Measurements from ENCODE around the gene IKBKG.
"Not testable (repeated sequence)": the region's sequence is repeated elsewhere in the genome, so short reads cannot be mapped to it uniquely, and the experiment has no call there.

The IKBKG gene, protein sequence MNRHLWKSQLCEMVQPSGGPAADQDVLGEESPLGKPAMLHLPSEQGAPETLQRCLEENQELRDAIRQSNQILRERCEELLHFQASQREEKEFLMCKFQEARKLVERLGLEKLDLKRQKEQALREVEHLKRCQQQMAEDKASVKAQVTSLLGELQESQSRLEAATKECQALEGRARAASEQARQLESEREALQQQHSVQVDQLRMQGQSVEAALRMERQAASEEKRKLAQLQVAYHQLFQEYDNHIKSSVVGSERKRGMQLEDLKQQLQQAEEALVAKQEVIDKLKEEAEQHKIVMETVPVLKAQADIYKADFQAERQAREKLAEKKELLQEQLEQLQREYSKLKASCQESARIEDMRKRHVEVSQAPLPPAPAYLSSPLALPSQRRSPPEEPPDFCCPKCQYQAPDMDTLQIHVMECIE

GRCh38 chrX:154547245-154548027 is at the start of gene IKBKG:
Gene IKBKG, plus strand, starts transcription at chrX:154547620. Its CDS starts 4,383 bp downstream, at chrX:154552003.
- Histone ChIP-seq H3K4me1 (ENCODE audit: insufficient read depth, insufficient read length) (no peaks in the 10 kb centered on the region), H3K27me3 (ENCODE audit: insufficient read depth, insufficient read length) (no peaks in the 10 kb centered on the region), H3K9ac (ENCODE audit: insufficient read length, low read depth) (peak within 1 kb of the TSS; percentile 83), H3K4me3 (ENCODE audit: insufficient read length, low read depth) (peak within 1 kb of the TSS; percentile 59), H3K9me3 (ENCODE audit: insufficient read depth, low read length) (no peaks in the 10 kb centered on the region), H3K36me3 (ENCODE audit: insufficient read depth, insufficient read length, low read length) (peaks cover 17% of the 10 kb centered on the region)
- DNase-seq (ENCODE audit: low read depth, low spot score) = peak; percentile 54
- TF ChIP-seq ZNF274 (IDR thresholded peaks at IDR 0.05; ENCODE audit: low read depth, low read length) (no peak), YY1 (IDR thresholded peaks at IDR 0.05; ENCODE audit: insufficient read depth, insufficient read length) (no peak)

- H3K27me3 ChIP-seq (ENCODE audit: insufficient read depth, insufficient read length); H3K9ac ChIP-seq (ENCODE audit: insufficient read length, low read depth); H3K4me1 ChIP-seq (ENCODE audit: insufficient read depth, insufficient read length); H3K9me3 ChIP-seq (ENCODE audit: insufficient read depth, low read length); H3K36me3 ChIP-seq (ENCODE audit: insufficient read depth, insufficient read length, low read length); DNase-seq (ENCODE audit: low read depth, low spot score); H3K4me3 ChIP-seq (ENCODE audit: insufficient read length, low read depth): not testable (repeated sequence)
These were observed 46.0 kb upstream of the IKBKG start for GRCh38 chrX:154501423-154501822.

DNA sequence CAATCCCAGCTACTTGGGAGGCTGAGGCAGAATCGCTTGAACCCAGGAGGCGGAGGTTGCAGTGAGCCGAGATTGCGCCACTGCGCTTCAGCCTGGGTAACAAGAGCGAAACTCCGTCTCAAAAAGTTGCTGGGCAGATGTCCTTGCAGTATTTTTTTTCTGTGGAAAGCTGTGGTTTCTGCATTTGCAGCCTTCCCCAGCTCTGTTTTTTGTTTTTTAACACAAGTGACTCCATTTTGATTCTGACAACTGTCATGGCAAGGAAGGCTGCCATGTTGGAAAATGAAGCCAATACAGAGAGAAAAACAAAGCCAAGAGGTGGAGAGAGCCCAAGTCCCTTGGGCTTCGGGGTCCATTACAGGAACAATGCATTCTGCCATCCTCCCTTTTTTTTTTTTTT is 45.3 kb upstream of the IKBKG start:
- H3K9me3 ChIP-seq (ENCODE audit: insufficient read depth, low read length) = no peaks in the 10 kb centered on the region
- no peaks in the 10 kb centered on the region for H3K27me3 ChIP-seq (ENCODE audit: insufficient read depth, insufficient read length)
- H3K9ac ChIP-seq (ENCODE audit: insufficient read length, low read depth) = no peak overlapping the region
- H3K4me1 ChIP-seq (ENCODE audit: insufficient read depth, insufficient read length) = peaks cover 3% of the 10 kb centered on the region
- H3K36me3 ChIP-seq (ENCODE audit: insufficient read depth, insufficient read length, low read length) = peaks cover 2% of the 10 kb centered on the region
- H3K4me3 ChIP-seq (ENCODE audit: insufficient read length, low read depth) = no peak overlapping the region
- no peak for DNase-seq (ENCODE audit: low read depth, low spot score)
- no peak for TF ChIP-seq ZNF274 (IDR thresholded peaks at IDR 0.05; ENCODE audit: low read depth, low read length)
- no peak for TF ChIP-seq SUZ12 (IDR thresholded peaks at IDR 0.05; ENCODE audit: extremely low read depth, insufficient read depth, insufficient read length)
- TF ChIP-seq YY1 (IDR thresholded peaks at IDR 0.05; ENCODE audit: insufficient read depth, insufficient read length) = no peak

- H3K9ac ChIP-seq (ENCODE audit: insufficient read length, low read depth) = no peak overlapping the region
- no peak for DNase-seq (ENCODE audit: low read depth, low spot score)
- H3K9me3 ChIP-seq (ENCODE audit: insufficient read depth, low read length) = no peaks in the 10 kb centered on the region
- no peaks in the 10 kb centered on the region for H3K27me3 ChIP-seq (ENCODE audit: insufficient read depth, insufficient read length)
- H3K4me3 ChIP-seq (ENCODE audit: insufficient read length, low read depth) = no peak overlapping the region
- peaks cover 3% of the 10 kb centered on the region for H3K4me1 ChIP-seq (ENCODE audit: insufficient read depth, insufficient read length)
- TF ChIP-seq ZNF274 (IDR thresholded peaks at IDR 0.05; ENCODE audit: low read depth, low read length) (no peak), SUZ12 (IDR thresholded peaks at IDR 0.05; ENCODE audit: extremely low read depth, insufficient read depth, insufficient read length) (no peak), YY1 (IDR thresholded peaks at IDR 0.05; ENCODE audit: insufficient read depth, insufficient read length) (no peak)
- H3K36me3 ChIP-seq (ENCODE audit: insufficient read depth, insufficient read length, low read length) = peaks cover 6% of the 10 kb centered on the region
These were observed 44.4 kb upstream of the IKBKG start for GRCh38 chrX:154502989-154503388.

DNA sequence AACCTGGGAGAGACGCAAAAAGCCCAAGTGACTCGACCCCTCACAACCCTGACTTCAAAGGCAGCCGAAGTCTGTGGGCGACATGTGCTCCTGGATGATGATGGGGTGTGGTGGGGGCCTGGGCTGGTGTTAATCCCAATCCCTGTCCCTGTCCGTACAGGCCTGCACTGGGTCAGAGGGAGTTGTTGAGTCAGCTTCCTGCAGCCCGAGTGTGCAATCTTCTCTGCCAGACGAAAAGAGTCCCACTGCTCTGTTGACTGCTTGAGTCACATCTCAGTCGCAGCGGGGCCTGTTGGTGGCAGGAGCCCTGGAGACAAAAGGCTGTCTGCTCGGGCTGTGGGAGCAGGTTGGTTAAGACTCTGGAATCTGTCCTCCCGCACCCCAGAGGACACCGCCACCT is 41.7 kb upstream of the IKBKG start:
- no peaks in the 10 kb centered on the region for H3K27me3 ChIP-seq (ENCODE audit: insufficient read depth, insufficient read length)
- H3K36me3 ChIP-seq (ENCODE audit: insufficient read depth, insufficient read length, low read length) = peaks cover 10% of the 10 kb centered on the region
- H3K9me3 ChIP-seq (ENCODE audit: insufficient read depth, low read length) = no peaks in the 10 kb centered on the region
- H3K4me3 ChIP-seq (ENCODE audit: insufficient read length, low read depth) = no peak overlapping the region
- TF ChIP-seq ZNF274 (IDR thresholded peaks at IDR 0.05; ENCODE audit: low read depth, low read length) (no peak), SUZ12 (IDR thresholded peaks at IDR 0.05; ENCODE audit: extremely low read depth, insufficient read depth, insufficient read length) (no peak), YY1 (IDR thresholded peaks at IDR 0.05; ENCODE audit: insufficient read depth, insufficient read length) (no peak)
- H3K4me1 ChIP-seq (ENCODE audit: insufficient read depth, insufficient read length) = peaks cover 3% of the 10 kb centered on the region
- H3K9ac ChIP-seq (ENCODE audit: insufficient read length, low read depth) = no peak overlapping the region
- no peak for DNase-seq (ENCODE audit: low read depth, low spot score)

DNA sequence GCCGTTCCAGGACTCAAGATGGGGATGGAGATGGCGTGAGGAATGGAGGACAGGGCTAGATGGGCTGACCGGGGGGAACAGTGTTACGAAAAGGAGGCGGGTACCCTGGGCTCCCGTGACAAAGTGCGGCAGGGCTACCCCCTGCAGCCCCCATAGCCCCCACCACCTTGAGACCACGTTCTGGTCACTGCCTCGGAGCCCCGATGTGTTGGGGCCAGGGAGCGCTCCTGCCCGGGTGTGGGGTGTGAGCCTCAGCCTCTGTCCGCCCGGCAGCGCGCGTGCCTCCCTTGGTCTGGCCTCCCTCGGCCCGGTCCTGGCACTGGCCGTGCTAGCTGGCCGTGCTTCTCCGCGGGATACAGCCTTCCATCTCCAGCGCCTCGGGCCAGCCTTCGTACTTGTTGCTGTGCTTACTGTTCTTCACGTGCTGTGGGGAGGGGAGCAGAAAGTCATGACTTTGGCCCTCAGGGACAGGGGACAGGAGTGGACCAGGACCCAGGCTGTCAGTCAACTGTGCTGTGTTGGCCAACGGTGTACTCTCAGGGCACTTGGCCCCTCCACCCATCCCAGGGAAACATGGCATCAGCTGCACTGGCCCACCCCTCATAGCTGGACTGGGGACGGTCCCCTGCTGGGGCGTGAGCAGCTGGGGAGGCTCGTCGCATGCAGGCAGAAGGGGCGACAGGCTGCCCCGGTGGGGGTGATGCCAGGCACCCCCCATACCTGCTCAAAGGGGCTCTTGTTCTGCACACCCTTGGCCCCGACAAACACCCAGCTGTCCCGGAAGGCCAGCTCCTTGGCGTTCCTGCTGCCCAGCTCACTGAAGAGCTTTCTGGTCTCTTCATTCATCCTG is 40.7 kb upstream of the IKBKG start:
- DNase-seq (ENCODE audit: low read depth, low spot score) = no peak
- Histone ChIP-seq H3K27me3 (ENCODE audit: insufficient read depth, insufficient read length) (no peaks in the 10 kb centered on the region), H3K9ac (ENCODE audit: insufficient read length, low read depth) (no peak overlapping the region), H3K4me3 (ENCODE audit: insufficient read length, low read depth) (no peak overlapping the region), H3K9me3 (ENCODE audit: insufficient read depth, low read length) (no peaks in the 10 kb centered on the region), H3K4me1 (ENCODE audit: insufficient read depth, insufficient read length) (peaks cover 3% of the 10 kb centered on the region), H3K36me3 (ENCODE audit: insufficient read depth, insufficient read length, low read length) (peaks cover 10% of the 10 kb centered on the region)
- no peak for TF ChIP-seq ZNF274 (IDR thresholded peaks at IDR 0.05; ENCODE audit: low read depth, low read length)
